SK-N-SH treated with all-trans-retinoic acid at 6 μM for 48 hours (cell line): ENCODE results near the gene ADGRE3.
A peak's percentile ranks its signal among the peaks of the same experiment; 100 is the strongest.

Experiments used
- ATAC-seq: fragments of 200-7000 bp; cut with Tn5 transposase; 3 replicates; pipeline ENCODE4 v1.9.1; 2020; ENCODE audit warnings: mild to moderate bottlenecking, moderate library complexity
- ARNTL ChIP-seq: fragments of 450-650 bp; formaldehyde crosslinking; IDR thresholded peaks from 2 replicates; pipeline ENCODE4 v1.5.0; 2020; ENCODE audit warnings: low read depth, mild to moderate bottlenecking, moderate library complexity, borderline replicate concordance
- CREB5 ChIP-seq: fragments of 250-450 bp; sonication (Bioruptor Pico); IDR thresholded peaks from 2 replicates; pipeline ENCODE4 v1.5.1; 2020; ENCODE audit warnings: low read depth, mild to moderate bottlenecking, moderate library complexity
- CSDC2 ChIP-seq: fragments of 250-450 bp; sonication (Bioruptor Pico); IDR thresholded peaks from 2 replicates; pipeline ENCODE4 v1.5.0; 2020; ENCODE audit warnings: mild to moderate bottlenecking, moderate library complexity
- CSRNP3 ChIP-seq: fragments of 250-450 bp; sonication (Bioruptor Pico); IDR thresholded peaks from 2 replicates; pipeline ENCODE4 v1.5.1; 2021; ENCODE audit warnings: mild to moderate bottlenecking, moderate library complexity
- ESRRG ChIP-seq: fragments of 250-450 bp; sonication (Bioruptor Pico); IDR thresholded peaks from 2 replicates; pipeline ENCODE4 v1.6.1; 2021; ENCODE audit warnings: mild to moderate bottlenecking
- GLIS3 ChIP-seq: fragments of 250-450 bp; sonication (Bioruptor Pico); IDR thresholded peaks from 2 replicates; pipeline ENCODE4 v1.5.0; 2020; ENCODE audit warnings: mild to moderate bottlenecking, moderate library complexity
- ISL1 ChIP-seq: fragments of 250-450 bp; sonication (Bioruptor Pico); IDR thresholded peaks from 2 replicates; pipeline ENCODE4 v2.1.2; 2022; ENCODE audit warnings: mild to moderate bottlenecking, moderate library complexity
- PATZ1 ChIP-seq: fragments of 250-450 bp; sonication (Bioruptor Pico); IDR thresholded peaks from 2 replicates; pipeline ENCODE4 v1.8.0; 2020; ENCODE audit warnings: mild to moderate bottlenecking, moderate library complexity, borderline replicate concordance
- PPARA ChIP-seq: fragments of 250-450 bp; sonication (Bioruptor Pico); IDR thresholded peaks from 2 replicates; pipeline ENCODE4 v1.5.0; 2020; ENCODE audit warnings: mild to moderate bottlenecking, borderline replicate concordance
- RARB ChIP-seq: fragments of 250-450 bp; sonication (Bioruptor Pico); IDR thresholded peaks from 2 replicates; pipeline ENCODE4 v1.8.0; 2021; ENCODE audit warnings: mild to moderate bottlenecking, moderate library complexity
- SNAI2 ChIP-seq: fragments of 250-450 bp; sonication (Bioruptor Pico); IDR thresholded peaks from 2 replicates; pipeline ENCODE4 v1.5.0; 2020; ENCODE audit warnings: mild to moderate bottlenecking, moderate library complexity
- TCF4 ChIP-seq: fragments of 250-450 bp; sonication (Bioruptor Pico); IDR thresholded peaks from 2 replicates; pipeline ENCODE4 v1.8.0; 2021; ENCODE audit warnings: mild to moderate bottlenecking, moderate library complexity, borderline replicate concordance
- TOX ChIP-seq: fragments of 250-450 bp; sonication (Bioruptor Pico); IDR thresholded peaks from 2 replicates; pipeline ENCODE4 v1.8.0; 2021; ENCODE audit warnings: mild to moderate bottlenecking, moderate library complexity, borderline replicate concordance
- TSHZ2 ChIP-seq: fragments of 250-450 bp; sonication (Bioruptor Pico); IDR thresholded peaks from 2 replicates; pipeline ENCODE4 v1.5.0; 2020; ENCODE audit warnings: mild to moderate bottlenecking, moderate library complexity
- ZC3H10 ChIP-seq: fragments of 250-450 bp; sonication (Bioruptor Pico); IDR thresholded peaks from 2 replicates; pipeline ENCODE4 v1.5.1; 2021; ENCODE audit warnings: mild to moderate bottlenecking, moderate library complexity
- ZFP30 ChIP-seq: fragments of 450-650 bp; formaldehyde crosslinking; IDR thresholded peaks from 2 replicates; pipeline ENCODE4 v1.5.0; 2022; ENCODE audit warnings: mild to moderate bottlenecking, moderate library complexity
- ZNF565 ChIP-seq: fragments of 450-650 bp; formaldehyde crosslinking; conservative IDR thresholded peaks from 2 replicates; pipeline ENCODE4 v1.5.0; 2020; ENCODE audit warnings: low read depth, mild to moderate bottlenecking, moderate library complexity
- ZNF8 ChIP-seq: fragments of 450-650 bp; formaldehyde crosslinking; IDR thresholded peaks from 2 replicates; pipeline ENCODE4 v1.5.0; 2020; ENCODE audit warnings: mild to moderate bottlenecking, moderate library complexity

Gene ADGRE3

GRCh38 chr19:14694641-14695266 lies 20.1 kb upstream of the ADGRE3 start:
- no peak for ATAC-seq
- TF ChIP-seq ARNTL (CRISPR knock-in tag) (no peak), TSHZ2 (CRISPR knock-in tag) (no peak), ESRRG (CRISPR knock-in tag) (no peak), CSRNP3 (CRISPR knock-in tag) (no peak), TOX (CRISPR knock-in tag) (no peak), PPARA (CRISPR knock-in tag) (no peak), RARB (CRISPR knock-in tag) (no peak), TCF4 (CRISPR knock-in tag) (no peak), CREB5 (no peak), ISL1 (CRISPR knock-in tag) (no peak), ZNF565 (CRISPR knock-in tag) (no peak), ZC3H10 (no peak), GLIS3 (CRISPR knock-in tag) (no peak), SNAI2 (CRISPR knock-in tag) (no peak)

GRCh38 chr19:14689598-14690503 lies 15.2 kb upstream of the ADGRE3 start, which contains the start of gene ZNF333:
Gene ZNF333, plus strand, starts transcription at chr19:14690048. Its CDS starts 3,444 bp downstream, at chr19:14693492.
- TF ChIP-seq CSDC2 (no peak), ESRRG (CRISPR knock-in tag) (no peak), TSHZ2 (CRISPR knock-in tag) (no peak), ZNF8 (CRISPR knock-in tag) (no peak), RARB (CRISPR knock-in tag) (no peak), PPARA (CRISPR knock-in tag) (no peak), PATZ1 (CRISPR knock-in tag) (no peak)
- peak; percentile 98 for ATAC-seq

GRCh38 chr19:14686411-14686810 lies 11.8 kb upstream of the ADGRE3 start:
- ATAC-seq = no peak
- no peak for TF ChIP-seq ZFP30 (CRISPR knock-in tag)
- TF ChIP-seq PPARA (CRISPR knock-in tag) = no peak
- TF ChIP-seq TSHZ2 (CRISPR knock-in tag) = no peak
- no peak for TF ChIP-seq SNAI2 (CRISPR knock-in tag)
- no peak for TF ChIP-seq CREB5
- TF ChIP-seq GLIS3 (CRISPR knock-in tag) = no peak
- TF ChIP-seq ZC3H10 = no peak
